Skin epidermis (tissue), 12 donors: Measurements from ENCODE around the gene TAF10.

Experiments used
- H3K27ac ChIP-seq, 21 experiments: fragments of 200-600 bp; sonication (generic) in 11 of 21; one replicate each; pipeline ENCODE4 v1.5.0; 2020; ENCODE audit warnings: mild to moderate bottlenecking in 3 of 21, inconsistent platforms in 2 of 21, moderate library complexity in 2 of 21
- H3K4me3 ChIP-seq, 7 experiments: fragments of 200-600 bp; sonication (generic) in 2 of 7; one replicate each; pipeline ENCODE4 v1.5.0; 2020; ENCODE audit warnings: inconsistent platforms in 2 of 7, mild to moderate bottlenecking in 2 of 7, moderate library complexity in 1 of 7

The TAF10 gene

GRCh38 chr11:6613496-6613895, 1.5 kb upstream of the TAF10 start:
- Histone ChIP-seq H3K27ac (peak overlapping the region in 12 of 21 experiments; percentile 91 to 99 (median 97)), H3K4me3 (no peak overlapping the region)

GRCh38 chr11:6611963-6612212, 128 bp downstream of the TAF10 start:
- peak overlapping the region; percentile 55 to 85 (median 83) for H3K4me3 ChIP-seq
- H3K27ac ChIP-seq, result peak overlapping the region; percentile 59 to 99 (median 97)

GRCh38 chr11:6611092-6611962, 689 bp downstream of the TAF10 start:
- H3K27ac ChIP-seq, result peak overlapping the region; percentile 59 to 99 (median 97)
- H3K4me3 ChIP-seq, result peak overlapping the region; percentile 55 to 85 (median 83)

- peak overlapping the region in 1 of 7 experiments; percentile 69 for H3K4me3 ChIP-seq
- H3K27ac ChIP-seq, result peak overlapping the region in 8 of 21 experiments; percentile 91 to 99 (median 97)
Observed at GRCh38 chr11:6610591-6610990, 1.4 kb downstream of the TAF10 start.

- no peak overlapping the region for H3K4me3 ChIP-seq
- H3K27ac ChIP-seq, result peak overlapping the region in 1 of 21 experiments; percentile 68
Observed at GRCh38 chr11:6609502-6610015, 2.5 kb downstream of the TAF10 start.

GRCh38 chr11:6608726-6609501, 3.1 kb downstream of the TAF10 start:
- no peak overlapping the region for H3K4me3 ChIP-seq
- H3K27ac ChIP-seq, result peak overlapping the region in 7 of 21 experiments; percentile 15 to 83 (median 52)

GRCh38 chr11:6608011-6608410, 4.0 kb downstream of the TAF10 start:
- H3K27ac ChIP-seq, result peak overlapping the region in 15 of 21 experiments; percentile 15 to 98 (median 72)

GRCh38 chr11:6607190-6607795, 4.7 kb downstream of the TAF10 start:
- Histone ChIP-seq H3K27ac (peak overlapping the region in 18 of 21 experiments; percentile 30 to 98 (median 72)), H3K4me3 (no peak overlapping the region)

More at GRCh38 chr11:6608011-6608410, 4.0 kb downstream of the TAF10 start:
- H3K4me3 ChIP-seq, result no peak overlapping the region

GRCh38 chr11:6606471-6607189, 5.4 kb downstream of the TAF10 start:
- Histone ChIP-seq H3K4me3 (peak overlapping the region in 2 of 7 experiments; percentile 6 to 9), H3K27ac (peak overlapping the region in 20 of 21 experiments; percentile 46 to 98 (median 76))

- peak overlapping the region in 20 of 21 experiments; percentile 84 to 98 (median 94) for H3K27ac ChIP-seq
- H3K4me3 ChIP-seq, result peak overlapping the region; percentile 77 to 94 (median 87)
Observed at GRCh38 chr11:6604790-6605189, 7.2 kb downstream of the TAF10 start.

- Histone ChIP-seq H3K27ac (peak overlapping the region; percentile 70 to 98 (median 93)), H3K4me3 (peak overlapping the region; percentile 77 to 94 (median 87))
Observed at GRCh38 chr11:6604081-6604626, 7.9 kb downstream of the TAF10 start.

- Histone ChIP-seq H3K27ac (peak within 1 kb of the TSS; percentile 70 to 98 (median 93)), H3K4me3 (peak within 1 kb of the TSS; percentile 77 to 94 (median 87))
Observed at GRCh38 chr11:6603287-6604080, 8.5 kb downstream of the TAF10 start, which contains the start of the genes ILK and RRP8. TSS of gene ILK (plus strand) at chr11:6603774. CDS start at chr11:6604272, 498 bp downstream. TSS of gene RRP8 (minus strand) at chr11:6603616. CDS start at chr11:6603502, 114 bp downstream.

GRCh38 chr11:6602096-6602940, 9.7 kb downstream of the TAF10 start:
- peak overlapping the region; percentile 77 to 94 (median 87) for H3K4me3 ChIP-seq
- peak overlapping the region in 16 of 21 experiments; percentile 84 to 98 (median 94) for H3K27ac ChIP-seq

GRCh38 chr11:6601041-6601461, 11.0 kb downstream of the TAF10 start:
- H3K4me3 ChIP-seq, result no peak overlapping the region
- H3K27ac ChIP-seq, result no peak overlapping the region

- no peak overlapping the region for H3K4me3 ChIP-seq
- no peak overlapping the region for H3K27ac ChIP-seq
Observed at GRCh38 chr11:6599881-6600390, 12.1 kb downstream of the TAF10 start.

GRCh38 chr11:6599449-6599848, 12.6 kb downstream of the TAF10 start:
- H3K27ac ChIP-seq, result no peak overlapping the region
- no peak overlapping the region for H3K4me3 ChIP-seq

- Histone ChIP-seq H3K4me3 (no peak overlapping the region), H3K27ac (no peak overlapping the region)
Observed at GRCh38 chr11:6598555-6598954, 13.5 kb downstream of the TAF10 start.
